GM12801 (cell line): ENCODE data around the gene MGAT4B.

Experiments
- CTCF ChIP-seq: IDR thresholded peaks from one replicate; pipeline ENCODE4 v1.5.1; 2011; ENCODE audit warnings: control low read depth; ENCODE audit not compliant: insufficient read length; ENCODE audit errors: extremely low read depth

MGAT4B gene

GRCh38 chr5:179776411-179776938 is 30.2 kb downstream of the MGAT4B start:
- TF ChIP-seq CTCF = no peak

GRCh38 chr5:179774442-179774841 is 32.2 kb downstream of the MGAT4B start:
- no peak for TF ChIP-seq CTCF

GRCh38 chr5:179773686-179774040 is 33.0 kb downstream of the MGAT4B start:
- TF ChIP-seq CTCF = no peak

GRCh38 chr5:179772351-179772750 is 34.3 kb downstream of the MGAT4B start:
- TF ChIP-seq CTCF = no peak

GRCh38 chr5:179771311-179771895 is 35.3 kb downstream of the MGAT4B start:
- no peak for TF ChIP-seq CTCF

- no peak for TF ChIP-seq CTCF
Observed at GRCh38 chr5:179769796-179770195, 36.9 kb downstream of the MGAT4B start.

- no peak for TF ChIP-seq CTCF
Observed at GRCh38 chr5:179769271-179769670, 37.4 kb downstream of the MGAT4B start.
